Endometrium (tissue), 2 donors: ENCODE results near the gene CAMSAP2.

ENCODE experiments used
- FAIRE-seq: peaks from 2 replicates; lab custom pipeline; 2012; peaks lifted over from hg19 to GRCh38; lab: Jason Lieb, UNC
- donor health status: control.
- donor health status: control.

CAMSAP2 gene

DNA sequence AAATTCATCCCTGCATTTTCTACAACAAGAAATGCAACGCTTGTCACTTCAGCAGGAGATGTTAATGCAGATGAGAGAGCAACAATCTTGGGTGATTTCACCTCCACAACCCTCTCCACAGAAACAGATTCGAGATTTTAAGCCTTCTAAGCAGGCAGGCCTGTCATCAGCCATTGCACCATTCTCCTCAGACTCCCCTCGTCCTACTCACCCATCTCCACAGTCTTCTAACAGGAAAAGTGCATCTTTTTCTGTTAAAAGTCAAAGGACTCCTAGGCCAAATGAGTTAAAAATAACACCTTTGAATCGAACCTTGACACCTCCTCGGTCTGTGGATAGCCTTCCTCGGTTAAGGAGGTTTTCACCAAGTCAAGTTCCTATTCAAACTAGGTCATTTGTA is 110.7 kb downstream of the CAMSAP2 start:
- FAIRE-seq, result no peak

DNA sequence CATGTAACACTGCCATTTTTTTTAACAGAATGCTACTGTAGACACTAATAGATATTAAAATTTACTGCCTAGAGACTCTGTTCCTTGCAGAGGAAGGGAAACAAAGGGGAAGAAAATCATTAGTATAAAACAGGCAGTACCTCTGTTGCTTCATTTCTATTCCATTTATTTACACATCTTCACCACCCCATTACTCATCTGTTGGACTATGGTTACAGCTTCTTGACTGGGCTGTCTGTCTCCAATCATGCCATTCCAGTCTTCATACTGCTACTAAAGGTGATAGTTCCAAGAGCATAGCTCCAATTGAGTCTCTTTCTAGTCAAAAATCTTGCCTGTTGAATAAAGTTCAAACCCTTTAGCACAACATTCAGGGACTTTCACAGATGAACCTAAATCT is 111.9 kb downstream of the CAMSAP2 start:
- FAIRE-seq, result no peak

DNA sequence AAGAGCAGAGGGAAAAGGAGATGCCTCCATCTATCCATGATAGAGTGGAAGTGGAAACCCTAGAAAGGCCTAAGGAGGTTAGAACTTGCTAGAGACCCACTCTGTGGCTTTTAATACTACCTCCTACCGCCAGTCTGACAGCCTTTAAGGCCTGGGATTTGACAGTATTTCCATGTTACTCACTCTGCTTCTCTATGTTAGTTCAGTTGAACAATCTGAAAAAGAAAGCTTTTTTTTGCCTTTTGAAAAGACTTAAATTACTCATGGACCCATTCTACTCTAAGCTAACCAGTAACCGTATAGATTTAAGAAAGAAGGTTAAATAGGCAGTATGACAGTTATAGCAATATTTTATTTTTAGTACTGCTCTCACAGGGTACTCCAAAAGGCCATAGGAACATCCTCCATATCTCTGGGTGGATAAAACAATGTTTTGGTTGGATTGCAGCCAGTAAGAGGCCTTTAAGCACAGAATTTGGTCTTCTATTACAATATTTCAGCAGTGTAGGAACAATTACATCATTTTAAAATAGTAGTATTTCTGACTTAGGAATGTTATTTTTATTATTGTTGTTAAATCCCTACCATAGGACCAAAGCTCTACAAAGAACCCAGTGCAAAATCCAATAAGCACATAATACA is 118.1 kb downstream of the CAMSAP2 start:
- no peak for FAIRE-seq

DNA sequence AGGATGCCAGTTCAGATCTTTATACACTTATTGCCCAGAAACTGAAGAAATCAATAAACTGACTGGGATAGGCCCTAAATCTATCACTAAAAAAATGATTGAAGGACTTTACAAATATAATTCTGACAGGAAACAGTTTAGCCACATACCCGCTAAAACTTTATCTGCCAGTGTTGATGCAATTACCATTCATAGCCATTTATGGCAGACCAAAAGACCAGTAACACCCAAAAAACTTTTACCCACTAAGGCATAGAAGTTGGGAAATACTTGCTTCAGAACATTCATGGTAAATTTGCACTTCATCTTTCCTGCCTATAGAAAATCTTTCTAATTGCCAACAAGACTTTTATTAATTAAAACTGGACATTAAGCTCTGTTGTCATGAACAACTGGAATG is 119.1 kb downstream of the CAMSAP2 start:
- no peak for FAIRE-seq

DNA sequence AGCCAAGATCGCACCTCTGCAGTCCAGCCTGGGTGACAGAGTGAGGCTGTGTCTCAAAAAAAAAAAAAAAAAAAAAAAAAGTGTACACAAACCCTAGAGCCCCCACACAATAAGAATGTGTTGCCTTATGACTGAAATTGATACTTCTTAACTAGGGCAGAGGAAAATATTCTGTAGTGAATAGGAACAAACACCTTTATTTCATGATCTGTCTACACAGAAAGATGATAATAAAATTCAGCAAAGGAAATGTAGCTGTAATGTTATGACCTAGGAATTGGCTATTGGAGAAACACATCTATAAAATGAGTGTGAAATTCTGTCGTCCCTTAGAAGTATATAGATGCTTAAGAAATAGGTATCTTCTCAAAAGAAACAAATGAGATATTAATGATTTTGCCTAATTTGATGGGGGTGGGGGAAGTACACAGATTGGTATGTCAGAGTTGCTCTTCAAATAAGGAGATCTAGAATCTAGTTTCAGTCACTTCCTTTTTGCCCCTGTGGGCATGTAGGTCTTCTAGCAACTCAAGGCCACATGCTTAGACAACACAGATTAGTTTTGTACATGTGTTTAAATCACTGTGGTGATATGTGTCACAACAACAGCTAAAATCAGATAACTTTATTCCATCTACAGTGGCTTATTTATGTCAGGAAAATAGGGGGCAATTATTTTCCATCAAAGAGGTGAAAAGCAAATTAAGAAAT is 123.4 kb downstream of the CAMSAP2 start:
- no peak for FAIRE-seq

DNA sequence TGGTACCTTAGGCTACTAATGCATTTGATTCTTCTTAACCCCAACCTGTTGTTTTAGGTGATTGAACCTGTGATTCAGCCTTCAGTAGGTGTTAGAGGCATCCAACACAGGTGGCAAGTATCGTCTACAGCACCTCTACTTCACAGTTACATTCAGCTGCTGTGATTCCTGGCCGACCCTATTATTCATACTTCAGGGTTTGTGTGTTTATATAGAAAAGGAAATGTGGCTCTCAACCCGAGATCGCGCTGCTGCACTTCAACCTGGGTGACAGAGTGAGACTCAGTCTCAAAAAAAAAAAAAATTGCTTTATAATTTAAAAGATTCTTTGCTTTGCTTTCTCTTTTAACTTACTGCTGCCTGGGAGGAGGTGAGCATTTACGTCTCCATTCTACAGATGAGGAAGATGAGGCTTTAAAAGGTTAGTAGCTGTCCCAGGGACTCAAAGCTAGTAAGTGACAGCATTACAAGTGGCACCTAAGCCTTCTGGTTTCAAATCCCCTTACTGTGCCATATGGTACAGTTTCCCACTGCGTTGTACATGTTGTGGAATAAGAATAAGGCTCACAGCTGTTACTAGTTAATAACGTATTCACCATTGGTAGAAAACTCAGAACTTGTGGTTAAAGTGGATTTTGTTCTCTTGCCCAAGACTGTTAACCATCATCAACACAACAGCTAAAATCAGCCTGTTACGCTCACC is 124.2 kb downstream of the CAMSAP2 start:
- no peak for FAIRE-seq

DNA sequence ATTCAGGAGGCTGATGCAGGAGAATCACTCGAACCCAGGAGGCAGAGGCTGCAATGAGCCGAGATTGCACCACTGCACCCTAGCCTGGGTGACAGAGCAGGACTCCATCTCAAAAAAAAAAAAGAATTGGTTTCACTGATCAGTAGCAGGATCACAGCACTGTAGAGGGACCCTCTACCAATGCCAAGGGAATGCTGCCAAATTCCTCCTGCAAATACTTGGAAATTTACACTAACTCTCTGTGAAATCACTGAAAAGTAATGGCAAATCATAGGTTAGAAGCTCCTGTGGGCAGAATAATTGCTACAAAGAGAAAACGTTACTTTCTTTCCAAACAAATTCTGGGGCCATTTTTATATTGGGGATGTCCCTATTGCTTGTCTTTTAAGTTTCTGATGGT is 127.4 kb downstream of the CAMSAP2 start:
- FAIRE-seq, result no peak

DNA sequence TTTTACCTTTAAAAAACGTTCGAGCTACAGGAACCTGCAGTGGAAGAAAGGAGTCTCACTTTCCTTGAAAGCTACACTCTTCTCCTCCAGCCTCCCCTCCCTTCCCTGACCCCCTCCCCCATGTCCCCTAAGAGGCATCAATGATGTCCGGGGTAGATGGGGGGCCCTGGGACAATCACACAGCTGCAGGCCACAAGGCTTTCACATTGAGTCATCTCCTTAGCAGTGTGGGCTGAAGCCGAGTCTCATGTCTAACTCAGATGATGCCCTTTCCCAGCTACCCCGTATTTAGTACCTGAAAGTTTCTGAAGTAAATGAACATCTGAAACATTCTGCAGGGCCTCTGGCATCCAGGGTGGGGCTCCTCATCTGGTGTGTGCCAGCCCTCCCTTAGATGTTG is 127.8 kb downstream of the CAMSAP2 start:
- no peak for FAIRE-seq

DNA sequence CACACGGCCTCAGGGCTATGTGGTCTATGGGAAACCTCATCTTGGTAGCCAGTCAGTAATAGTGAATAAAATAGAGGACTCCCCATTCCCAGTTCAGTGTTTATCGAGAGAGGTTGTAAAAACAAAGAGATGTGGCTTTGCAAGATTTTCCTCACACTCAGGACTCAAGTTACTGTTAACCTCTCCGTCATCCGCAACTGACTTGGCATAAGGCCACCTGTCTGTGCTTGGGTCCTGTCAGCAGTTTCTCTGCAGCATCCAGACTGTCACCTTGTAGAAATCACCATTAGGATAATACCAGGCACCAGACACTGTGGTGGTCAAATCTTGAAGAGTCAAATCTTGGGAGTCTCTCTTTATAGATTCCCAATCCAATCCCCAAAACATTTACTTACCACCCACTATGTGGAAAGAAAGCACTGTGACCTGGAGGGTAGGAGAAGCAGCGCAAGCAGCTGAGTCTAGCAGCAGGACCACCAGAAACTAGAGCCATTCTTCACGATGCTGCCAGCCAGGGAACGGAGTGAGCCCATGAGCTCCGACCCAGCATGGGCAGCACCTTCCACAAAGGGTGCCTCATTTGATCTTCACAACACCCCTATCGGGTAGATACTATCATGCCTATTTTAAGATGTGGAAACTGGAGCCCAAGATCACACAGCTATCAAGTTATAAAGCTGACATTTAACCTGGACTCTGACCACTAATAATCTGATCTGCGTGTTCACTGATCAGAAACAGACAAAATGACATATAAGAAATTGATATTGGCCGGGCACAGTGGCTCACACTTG is 128.5 kb downstream of the CAMSAP2 start:
- FAIRE-seq, result no peak

DNA sequence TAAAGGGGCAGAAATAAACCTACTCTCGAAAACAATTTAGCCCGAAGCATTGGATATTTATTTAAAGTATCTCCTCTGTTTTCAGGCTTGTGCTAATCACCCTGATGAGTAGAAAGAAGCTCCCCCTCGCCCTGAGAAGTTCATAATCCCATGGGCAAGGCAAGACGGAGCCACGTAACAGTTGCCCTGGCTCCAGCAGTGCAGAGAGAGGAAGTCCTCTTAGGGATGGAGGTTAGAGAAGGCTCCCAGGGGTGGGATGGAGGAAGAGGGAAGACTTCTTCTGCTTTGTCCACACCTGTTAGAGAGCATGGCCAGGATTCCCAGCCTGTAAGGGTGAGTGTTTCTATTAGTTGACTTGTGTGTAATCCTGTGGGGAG is 130.7 kb downstream of the CAMSAP2 start:
- no peak for FAIRE-seq

DNA sequence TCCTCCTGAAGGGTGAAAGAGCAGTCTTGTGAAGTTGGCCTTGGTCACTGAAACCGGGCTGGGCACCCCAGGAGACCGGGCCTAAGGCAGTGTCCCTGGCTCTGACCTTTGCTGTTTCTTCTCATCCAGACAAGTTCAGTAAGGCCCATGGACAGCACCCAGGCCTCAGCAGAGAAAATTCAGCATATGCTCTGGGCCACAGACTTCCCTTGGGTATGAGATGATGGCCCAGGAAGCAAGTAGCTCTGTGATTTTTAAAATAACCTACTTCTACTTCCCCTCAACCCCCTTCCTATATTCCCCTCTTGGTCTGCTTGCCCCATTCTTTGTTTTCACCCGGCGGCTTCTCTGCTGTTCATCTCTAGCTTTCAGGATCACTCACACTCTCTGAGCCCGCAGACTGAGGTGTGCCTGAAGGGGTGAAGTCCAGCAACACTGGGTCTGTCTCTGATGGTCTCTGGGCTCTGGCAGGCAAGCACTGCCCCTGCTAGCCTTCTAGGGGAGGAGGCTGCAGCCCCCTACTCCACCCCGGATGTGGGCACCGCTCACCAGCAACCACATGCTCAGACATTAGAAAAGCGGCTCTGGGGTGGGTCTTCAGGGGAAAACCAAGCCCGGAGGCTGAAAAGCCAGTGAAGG is 131.2 kb downstream of the CAMSAP2 start:
- no peak for FAIRE-seq

DNA sequence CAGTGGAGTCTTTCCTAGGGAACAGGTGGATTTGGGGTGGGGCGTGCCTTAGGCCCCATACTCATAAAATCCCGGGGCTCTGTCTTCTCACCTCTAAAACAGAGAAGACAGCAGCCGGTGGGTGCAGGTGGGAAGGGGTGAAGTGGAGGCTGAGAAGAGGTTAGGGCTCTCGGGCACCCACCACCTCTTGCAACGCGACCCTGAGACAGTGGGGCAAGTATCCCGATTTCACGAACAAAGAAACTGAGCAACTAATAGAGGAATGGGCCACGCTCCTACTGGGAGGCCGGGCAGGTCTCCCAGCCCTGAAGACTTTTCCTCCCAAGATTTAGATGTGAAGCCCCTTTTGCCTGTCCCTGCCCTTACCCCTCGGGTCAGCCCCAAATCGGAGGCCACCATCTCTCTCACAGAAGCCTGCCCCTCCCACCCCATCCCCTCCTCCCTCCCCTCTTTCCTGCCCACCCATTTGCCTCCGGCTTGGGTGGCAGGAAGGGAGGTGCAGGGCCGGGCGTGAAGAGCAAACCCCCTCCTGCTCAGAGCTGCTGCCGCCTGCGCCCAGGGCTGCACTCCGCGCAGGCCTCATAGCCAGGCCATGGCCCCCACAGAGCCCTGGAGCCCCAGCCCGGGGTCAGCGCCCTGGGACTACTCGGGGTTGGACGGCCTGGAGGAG is 133.9 kb downstream of the CAMSAP2 start, which contains the start of gene GPR25:
GPR25 (plus strand) TSS at position 536 of the 670 bp plus-strand sequence; CDS start at position 593, 57 bp downstream.
- no peak for FAIRE-seq

DNA sequence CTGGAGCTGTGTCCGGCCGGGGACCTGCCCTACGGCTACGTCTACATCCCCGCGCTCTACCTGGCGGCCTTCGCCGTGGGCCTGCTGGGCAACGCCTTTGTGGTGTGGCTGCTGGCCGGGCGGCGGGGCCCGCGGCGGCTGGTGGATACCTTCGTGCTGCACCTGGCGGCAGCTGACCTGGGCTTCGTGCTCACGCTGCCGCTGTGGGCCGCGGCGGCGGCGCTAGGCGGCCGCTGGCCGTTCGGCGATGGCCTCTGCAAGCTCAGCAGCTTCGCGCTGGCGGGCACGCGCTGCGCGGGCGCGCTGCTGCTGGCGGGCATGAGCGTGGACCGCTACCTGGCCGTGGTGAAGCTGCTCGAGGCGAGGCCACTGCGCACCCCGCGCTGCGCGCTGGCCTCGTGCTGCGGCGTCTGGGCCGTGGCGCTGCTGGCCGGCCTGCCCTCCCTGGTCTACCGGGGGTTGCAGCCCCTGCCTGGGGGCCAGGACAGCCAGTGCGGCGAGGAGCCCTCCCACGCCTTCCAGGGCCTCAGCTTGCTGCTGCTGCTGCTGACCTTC is 134.5 kb downstream of the CAMSAP2 start:
- FAIRE-seq, result no peak

DNA sequence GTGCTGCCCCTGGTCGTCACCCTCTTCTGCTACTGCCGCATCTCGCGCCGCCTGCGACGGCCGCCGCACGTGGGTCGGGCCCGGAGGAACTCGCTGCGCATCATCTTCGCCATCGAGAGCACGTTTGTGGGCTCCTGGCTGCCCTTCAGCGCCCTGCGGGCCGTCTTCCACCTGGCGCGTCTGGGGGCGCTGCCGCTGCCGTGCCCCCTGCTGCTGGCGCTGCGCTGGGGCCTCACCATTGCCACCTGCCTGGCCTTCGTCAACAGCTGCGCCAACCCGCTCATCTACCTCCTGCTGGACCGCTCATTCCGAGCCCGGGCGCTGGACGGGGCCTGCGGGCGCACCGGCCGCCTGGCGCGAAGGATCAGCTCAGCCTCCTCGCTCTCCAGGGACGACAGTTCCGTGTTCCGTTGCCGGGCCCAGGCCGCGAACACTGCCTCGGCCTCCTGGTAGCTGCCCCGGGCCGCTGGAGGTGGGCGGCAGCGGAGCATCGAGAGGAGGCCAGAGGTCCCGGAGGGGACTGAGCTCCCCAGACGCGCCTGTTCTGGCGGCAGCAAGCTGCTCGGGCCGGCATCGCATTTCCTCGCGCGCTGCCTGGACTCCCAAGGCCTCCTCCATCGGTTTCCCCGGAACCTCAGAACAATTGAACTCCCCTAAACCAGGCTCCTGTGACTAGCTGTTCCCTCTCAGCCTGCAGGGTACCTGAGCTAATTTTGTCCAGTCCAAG is 135.1 kb downstream of the CAMSAP2 start:
- no peak for FAIRE-seq

DNA sequence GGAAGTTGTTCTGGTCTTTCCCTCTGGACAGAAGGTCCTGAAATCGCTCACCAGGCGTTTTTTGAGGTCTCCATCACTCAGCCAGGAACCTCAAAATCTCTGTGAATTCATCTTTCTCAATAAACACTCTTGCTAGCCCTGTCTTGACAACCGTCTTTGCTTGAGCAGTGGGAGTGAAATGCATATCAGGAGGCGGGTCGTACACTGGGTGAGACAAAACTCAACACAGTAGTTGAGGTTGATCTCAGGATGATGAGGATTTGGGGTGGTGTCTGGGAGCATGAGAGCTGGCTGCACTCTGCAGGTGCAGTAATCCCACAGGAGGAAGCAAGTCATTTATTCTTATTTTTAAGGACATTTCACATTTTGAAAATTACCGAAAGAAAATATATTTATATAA is 136.0 kb downstream of the CAMSAP2 start:
- FAIRE-seq, result no peak

DNA sequence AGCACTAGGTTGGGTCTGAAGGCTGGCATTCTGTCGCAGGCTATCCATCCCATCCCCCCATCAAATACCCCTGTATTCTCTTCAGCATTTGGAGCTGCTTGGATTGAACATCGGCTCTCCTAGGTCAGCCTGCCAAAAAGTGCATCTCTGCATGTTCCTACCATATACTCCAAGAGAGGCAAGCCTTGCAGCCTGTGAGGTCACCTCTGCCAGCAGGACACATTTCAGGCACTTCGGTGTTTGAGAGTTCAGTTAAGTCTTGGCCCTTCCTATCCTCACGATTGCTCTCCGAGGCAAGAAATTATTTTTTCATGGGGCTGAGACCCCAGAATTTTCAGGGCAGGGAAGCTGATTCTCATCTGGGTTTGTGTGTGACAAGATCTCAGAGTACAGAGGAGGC is 136.7 kb downstream of the CAMSAP2 start:
- FAIRE-seq, result no peak

DNA sequence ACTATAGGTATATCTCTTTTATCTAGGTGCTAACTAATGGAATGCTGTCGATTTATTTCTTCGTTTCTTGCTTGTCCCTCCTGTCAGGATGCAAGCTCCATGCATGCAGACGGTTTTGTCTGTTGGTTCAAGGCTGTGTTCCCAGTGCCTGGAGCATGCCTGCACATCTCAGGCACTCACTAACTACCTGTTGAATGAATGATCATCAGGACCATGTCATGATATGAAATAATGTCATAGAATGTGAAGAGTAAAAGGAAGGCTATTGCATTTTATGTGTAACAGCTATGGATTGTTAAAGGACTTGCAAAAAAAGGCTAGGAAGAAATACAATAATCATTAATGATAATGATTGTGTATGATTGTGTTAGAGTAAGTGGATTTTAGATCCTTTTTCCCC is 138.3 kb downstream of the CAMSAP2 start:
- FAIRE-seq, result no peak

DNA sequence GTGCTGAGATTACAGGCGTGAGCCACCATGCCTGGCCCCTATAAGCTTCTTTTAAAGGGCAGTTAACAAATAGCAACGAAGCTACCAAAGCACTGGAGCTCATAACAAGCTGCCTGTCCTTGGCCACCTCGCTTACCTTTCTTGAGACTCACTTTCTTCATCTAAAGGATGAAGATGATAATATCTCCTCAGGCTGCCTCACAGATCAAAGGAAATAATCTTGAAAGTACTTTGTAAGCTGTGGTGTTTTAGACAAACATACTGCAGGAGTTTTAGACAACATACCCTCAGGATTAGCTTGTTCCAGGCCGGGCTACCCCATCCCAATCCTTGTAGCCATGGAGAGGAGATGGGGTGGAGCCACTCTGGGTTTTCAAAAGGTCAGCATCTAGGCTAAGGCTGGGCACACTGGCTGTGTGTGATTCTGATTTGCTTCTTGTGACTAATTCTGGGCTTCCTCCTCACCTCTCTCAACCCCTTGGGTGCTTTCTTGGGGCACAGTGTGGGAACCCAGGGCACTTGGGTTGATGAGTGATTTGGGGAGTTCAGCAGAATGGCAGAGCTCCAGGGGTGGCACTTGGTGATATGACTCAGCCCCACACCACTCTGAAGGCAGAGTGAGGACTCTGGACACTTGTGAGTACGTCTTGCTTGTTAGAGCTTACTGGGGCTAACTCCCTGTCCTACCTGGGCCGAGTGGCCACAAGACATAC is 139.3 kb downstream of the CAMSAP2 start:
- no peak for FAIRE-seq

DNA sequence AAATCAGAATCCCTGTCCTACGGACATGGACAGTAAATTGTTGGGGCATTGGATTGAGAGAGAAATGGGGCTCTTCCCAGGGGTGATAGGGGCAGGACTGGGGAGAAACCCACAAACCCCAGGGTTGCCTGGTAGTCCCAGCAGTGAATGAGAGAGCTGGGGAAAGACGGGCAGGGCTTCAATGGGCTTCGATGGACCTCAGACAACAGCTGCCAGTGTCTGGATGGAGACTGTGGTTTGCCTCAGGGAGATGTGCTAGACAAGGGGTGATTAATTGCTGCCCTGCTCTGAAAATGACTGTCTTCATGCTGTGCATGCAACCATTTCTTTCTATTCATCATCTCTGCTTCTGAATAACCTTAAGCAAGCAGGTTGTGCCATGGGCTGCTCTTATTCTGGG is 141.5 kb downstream of the CAMSAP2 start:
- no peak for FAIRE-seq

DNA sequence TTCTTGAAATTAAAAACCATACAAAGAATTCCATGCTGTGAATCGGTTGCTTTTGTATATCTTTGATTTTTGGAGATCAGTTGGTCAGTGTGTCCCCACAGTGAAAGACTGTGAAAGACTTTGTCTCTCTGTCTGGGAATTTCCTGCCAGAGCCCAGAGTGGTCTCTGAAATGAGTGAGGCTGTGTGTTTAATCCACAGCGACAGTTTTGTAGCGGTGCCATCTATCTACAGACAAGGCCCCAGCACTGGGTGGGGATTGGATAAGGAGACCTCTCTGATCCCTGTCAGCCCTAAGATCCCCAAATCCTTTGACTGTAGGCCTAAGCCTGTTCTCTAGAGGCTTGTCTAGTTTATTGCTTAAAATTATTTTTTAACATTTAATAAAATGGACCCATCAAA is 144.4 kb downstream of the CAMSAP2 start:
- no peak for FAIRE-seq
